Nasal cavity respiratory epithelium epithelial cell of viscerocranial mucosa (primary cell): Measurements from ENCODE around the gene TMBIM1. TPM values are rescaled to one million over a fixed set of nuclear protein-coding genes. Genes with fewer than 3 reads are reported as not detected.

Experiments
- total RNA-seq: library from RNA; depleted of rRNA; stranded (reverse); fragments of >200 nt; gene quantifications from 2 replicates; pipeline ENCODE4 v1.2.3, GENCODE V29; 2014

Gene TMBIM1
- 430 and 443 TPM in 2 replicates for total RNA-seq

GRCh38 chr2:218292048-218293014 is at the start of gene TMBIM1:
Gene TMBIM1, minus strand, starts transcription at chr2:218292503. Its CDS starts 10,362 bp downstream, at chr2:218282141.

GRCh38 chr2:218269900-218270720 is 22.2 kb downstream of the TMBIM1 start, which contains the start of the genes AAMP and PNKD:
Gene AAMP, minus strand, starts transcription at chr2:218270137. Its CDS starts 51 bp downstream, at chr2:218270086.
Gene PNKD, plus strand, starts transcription at chr2:218270519. Its CDS starts 17 bp downstream, at chr2:218270536.

GRCh38 chr2:218260742-218261422 is 31.4 kb downstream of the TMBIM1 start, which contains the start of gene GPBAR1:
Gene GPBAR1, plus strand, starts transcription at chr2:218261015. Its CDS starts 1,710 bp downstream, at chr2:218262725.

Other genes with a start within 250 kb of the TMBIM1 start
- not detected in 2 replicates for gene RUFY4, start 223.2 kb downstream of the TMBIM1 start, total RNA-seq
- gene CXCR2, start 166.5 kb downstream of the TMBIM1 start, total RNA-seq, result under 0.01 and 0.28 TPM in 2 replicates
- not detected in 2 replicates for gene CXCR1, start 125.5 kb downstream of the TMBIM1 start, total RNA-seq
- gene ARPC2, start 75.3 kb downstream of the TMBIM1 start, total RNA-seq, result 526 and 586 TPM in 2 replicates
- gene GPBAR1, start 31.5 kb downstream of the TMBIM1 start, total RNA-seq, result under 0.01 and 0.07 TPM in 2 replicates
- gene AAMP, start 22.4 kb downstream of the TMBIM1 start, total RNA-seq, result 197 and 268 TPM in 2 replicates
- 12.0 and 15.4 TPM in 2 replicates for gene PNKD, start 22.0 kb downstream of the TMBIM1 start, total RNA-seq
- gene CATIP, start 64.4 kb upstream of the TMBIM1 start, total RNA-seq, result not detected in 2 replicates
- gene SLC11A1, start 89.8 kb upstream of the TMBIM1 start, total RNA-seq, result 0.34 and 0.64 TPM in 2 replicates
- gene CTDSP1, start 107.4 kb upstream of the TMBIM1 start, total RNA-seq, result 27.7 and 43.6 TPM in 2 replicates
- gene VIL1, start 126.6 kb upstream of the TMBIM1 start, total RNA-seq, result under 0.01 TPM in 1 of 2 replicates, not detected in the other